Retinal pigment epithelial cell (primary cell): ENCODE data around the gene LIF.

Source experiments
- DNase-seq: peaks from one replicate; pipeline ENCODE4 v3.0.0-alpha.2; 2010; ENCODE audit warnings: low read depth
- H3K4me3 ChIP-seq: 2 replicates; pipeline ENCODE4 v1.5.1; 2011; ENCODE audit warnings: mild to moderate bottlenecking, low read length, control low read depth, moderate library complexity
- TF ChIP-seq, protein P1 (sequence below): conservative IDR thresholded peaks from 2 replicates; pipeline ENCODE4 v1.5.1; 2011; ENCODE audit warnings: low read depth, low read length, control low read depth, inconsistent platforms

Gene LIF

DNA sequence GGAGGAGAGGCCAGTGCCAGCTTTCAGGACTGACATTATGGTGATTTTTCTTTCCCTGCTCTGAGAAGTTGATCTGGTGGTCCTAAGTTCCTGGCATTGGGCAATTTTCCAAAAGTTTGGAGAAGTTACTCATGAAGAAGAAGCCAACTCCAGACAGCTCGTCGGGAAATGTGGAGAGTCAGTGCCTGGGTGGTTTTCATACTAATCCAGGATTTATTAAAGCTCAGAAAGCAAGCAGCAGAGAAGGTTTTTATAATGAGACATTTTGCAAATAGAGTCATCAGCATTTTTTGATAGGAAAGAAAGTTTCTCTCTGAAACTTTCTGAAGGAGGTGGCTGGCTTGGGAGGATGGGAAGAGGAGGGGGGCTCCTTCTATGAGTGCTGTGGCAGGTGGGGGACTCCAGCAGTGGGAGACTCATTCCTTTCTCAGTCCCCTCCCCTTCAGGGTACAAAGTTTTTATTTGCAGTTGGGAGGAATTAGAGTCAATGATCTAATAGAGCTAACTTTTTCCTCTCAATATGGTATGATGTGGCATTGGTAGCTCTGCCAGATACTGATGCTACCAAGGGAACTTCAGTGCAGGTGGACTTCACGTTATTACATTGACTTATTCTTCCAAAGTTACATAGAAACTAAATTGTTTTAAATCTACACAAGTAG, 55.4 kb downstream of the LIF start:
- TF ChIP-seq, protein P1, sequence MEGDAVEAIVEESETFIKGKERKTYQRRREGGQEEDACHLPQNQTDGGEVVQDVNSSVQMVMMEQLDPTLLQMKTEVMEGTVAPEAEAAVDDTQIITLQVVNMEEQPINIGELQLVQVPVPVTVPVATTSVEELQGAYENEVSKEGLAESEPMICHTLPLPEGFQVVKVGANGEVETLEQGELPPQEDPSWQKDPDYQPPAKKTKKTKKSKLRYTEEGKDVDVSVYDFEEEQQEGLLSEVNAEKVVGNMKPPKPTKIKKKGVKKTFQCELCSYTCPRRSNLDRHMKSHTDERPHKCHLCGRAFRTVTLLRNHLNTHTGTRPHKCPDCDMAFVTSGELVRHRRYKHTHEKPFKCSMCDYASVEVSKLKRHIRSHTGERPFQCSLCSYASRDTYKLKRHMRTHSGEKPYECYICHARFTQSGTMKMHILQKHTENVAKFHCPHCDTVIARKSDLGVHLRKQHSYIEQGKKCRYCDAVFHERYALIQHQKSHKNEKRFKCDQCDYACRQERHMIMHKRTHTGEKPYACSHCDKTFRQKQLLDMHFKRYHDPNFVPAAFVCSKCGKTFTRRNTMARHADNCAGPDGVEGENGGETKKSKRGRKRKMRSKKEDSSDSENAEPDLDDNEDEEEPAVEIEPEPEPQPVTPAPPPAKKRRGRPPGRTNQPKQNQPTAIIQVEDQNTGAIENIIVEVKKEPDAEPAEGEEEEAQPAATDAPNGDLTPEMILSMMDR, result no peak
- no peak overlapping the region for H3K4me3 ChIP-seq
- peak; percentile 91 for DNase-seq

DNA sequence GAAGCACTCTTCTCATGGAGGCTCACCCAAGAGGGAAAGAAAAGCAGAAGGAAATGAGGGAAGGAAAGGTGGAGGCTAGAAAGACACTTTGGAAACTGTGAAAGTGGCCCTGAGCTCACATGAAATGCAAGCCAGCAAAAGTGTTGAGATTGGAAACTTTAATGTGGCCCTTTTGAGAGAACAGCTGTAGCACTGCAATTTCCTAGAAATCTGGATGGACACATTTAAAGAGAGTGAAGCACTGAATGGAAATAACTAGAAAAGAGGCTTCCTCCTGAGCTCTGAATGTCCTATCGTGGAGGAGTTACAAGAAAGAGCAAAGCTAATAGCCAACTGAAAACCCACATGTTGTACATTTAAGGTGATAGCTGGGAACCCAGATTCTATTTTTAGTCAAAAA, 56.0 kb downstream of the LIF start:
- no peak for DNase-seq
- TF ChIP-seq, protein P1, result no peak
- no peak overlapping the region for H3K4me3 ChIP-seq
